Transverse colon (tissue), 3 donors: ENCODE measurements around the gene CALCR.

Experiments used
- POLR2A ChIP-seq: fragments of 450-650 bp; IDR thresholded peaks from one replicate; pipeline ENCODE4 v1.6.1; 2016; ENCODE audit warnings: antibody characterized with exemption, mild to moderate bottlenecking, moderate library complexity
- TF ChIP-seq, protein P1 (sequence below), 5 experiments: fragments of 200-600 bp in 3 of 5; fragments of 450-650 bp in 2 of 5; sonication (generic) in 3 of 5; IDR thresholded peaks; 1 replicate in 2 of 5; 2 replicates in 3 of 5; pipeline ENCODE4 v1.5.1; 2016 to 2017; ENCODE audit warnings: antibody characterized with exemption in 5 of 5, inconsistent platforms in 3 of 5, mild to moderate bottlenecking in 2 of 5, moderate library complexity in 1 of 5

DNA sequence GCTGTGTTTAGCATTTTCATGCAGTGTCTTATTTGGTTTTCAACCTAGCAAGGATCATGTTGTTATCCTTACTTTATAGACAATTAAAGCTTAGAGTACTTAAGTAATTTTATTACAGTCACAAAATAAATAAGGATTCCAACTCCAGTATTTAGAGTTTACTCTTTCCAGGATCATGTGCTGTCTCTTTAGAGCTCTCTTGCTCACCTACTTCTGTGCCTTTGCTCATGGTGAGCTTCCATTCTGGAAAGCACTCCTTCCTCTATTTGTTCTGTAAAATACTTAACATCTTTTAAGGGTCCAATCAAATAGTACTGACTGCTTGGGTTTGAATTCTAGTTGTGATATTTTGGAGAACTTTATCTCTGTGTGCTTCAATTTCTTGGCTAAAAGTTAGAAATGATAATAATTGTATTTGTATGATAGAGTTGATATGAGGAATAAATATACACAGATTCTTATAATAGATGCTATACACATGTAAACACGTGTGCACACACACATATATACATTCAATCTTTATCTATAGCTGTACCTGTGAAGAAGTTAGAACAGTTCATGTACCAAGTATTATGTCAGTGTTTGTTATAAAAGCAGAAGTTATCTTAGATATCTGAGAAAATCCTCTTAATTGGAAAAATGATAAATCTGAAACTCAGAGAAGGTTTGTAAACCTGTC lies 18.2 kb upstream of the CALCR start:
- TF ChIP-seq POLR2A: no peak
- TF ChIP-seq, protein P1, sequence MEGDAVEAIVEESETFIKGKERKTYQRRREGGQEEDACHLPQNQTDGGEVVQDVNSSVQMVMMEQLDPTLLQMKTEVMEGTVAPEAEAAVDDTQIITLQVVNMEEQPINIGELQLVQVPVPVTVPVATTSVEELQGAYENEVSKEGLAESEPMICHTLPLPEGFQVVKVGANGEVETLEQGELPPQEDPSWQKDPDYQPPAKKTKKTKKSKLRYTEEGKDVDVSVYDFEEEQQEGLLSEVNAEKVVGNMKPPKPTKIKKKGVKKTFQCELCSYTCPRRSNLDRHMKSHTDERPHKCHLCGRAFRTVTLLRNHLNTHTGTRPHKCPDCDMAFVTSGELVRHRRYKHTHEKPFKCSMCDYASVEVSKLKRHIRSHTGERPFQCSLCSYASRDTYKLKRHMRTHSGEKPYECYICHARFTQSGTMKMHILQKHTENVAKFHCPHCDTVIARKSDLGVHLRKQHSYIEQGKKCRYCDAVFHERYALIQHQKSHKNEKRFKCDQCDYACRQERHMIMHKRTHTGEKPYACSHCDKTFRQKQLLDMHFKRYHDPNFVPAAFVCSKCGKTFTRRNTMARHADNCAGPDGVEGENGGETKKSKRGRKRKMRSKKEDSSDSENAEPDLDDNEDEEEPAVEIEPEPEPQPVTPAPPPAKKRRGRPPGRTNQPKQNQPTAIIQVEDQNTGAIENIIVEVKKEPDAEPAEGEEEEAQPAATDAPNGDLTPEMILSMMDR (IDR thresholded peaks at IDR 0.05): no peak
